Activated naive CD4-positive, alpha-beta T cell treated with anti-CD3 and anti-CD28 coated beads, Interleukin-2, amount 50 U/mL, for 72 hours (primary cell): ENCODE data around the gene MED8. TPM values are rescaled to one million over a fixed set of nuclear protein-coding genes. Genes with fewer than 3 reads are reported as not detected.

ENCODE experiments used
- ATAC-seq, 2 donors: fragments of 150-1000 bp; cut with Tn5 transposase; 2 replicates each; pipeline ENCODE4 v1.10.0; 2021; ENCODE audit warnings: mild to moderate bottlenecking in 2 of 2, moderate library complexity in 2 of 2
- DNase-seq, 2 donors: peaks; one replicate each; pipeline ENCODE4 v3.0.0; 2021 to 2022; ENCODE audit warnings: low spot score in 2 of 2
- H3K27ac Mint-ChIP-seq, 2 donors: one replicate each; pipeline ENCODE4 v1.8.0; 2022; ENCODE audit warnings: mild to moderate bottlenecking in 2 of 2, mixed read lengths in 2 of 2
- H3K36me3 Mint-ChIP-seq, 2 donors: one replicate each; pipeline ENCODE4 v1.8.0; 2022; ENCODE audit warnings: mixed read lengths in 2 of 2
- H3K9me3 Mint-ChIP-seq, 2 donors: one replicate each; pipeline ENCODE4 v1.8.0; 2022; ENCODE audit warnings: mixed read lengths in 2 of 2
- total RNA-seq, 2 donors: library from RNA; stranded (reverse); gene quantifications; one replicate each; pipeline ENCODE4 v1.2.3, GENCODE V29; 2022

The MED8 gene
- total RNA-seq, result 10 to 100 TPM; 32.8 to 53.9 TPM

GRCh38 chr1:43389326-43390313 is at the start of gene MED8, which contains the start of gene SZT2:
Gene MED8 (minus strand): TSS chr1:43389800. CDS start chr1:43389764, 36 bp downstream.
Gene SZT2 (plus strand): TSS chr1:43389899. CDS start chr1:43389969, 70 bp downstream.
- peak; percentile 87 to 96 for DNase-seq
- peaks cover 12 to 26% of the 10 kb centered on the region in 2 donors for H3K36me3 Mint-ChIP-seq
- H3K9me3 Mint-ChIP-seq, result no peaks in the 10 kb centered on the region
- H3K27ac Mint-ChIP-seq, result peak within 1 kb of the TSS; percentile 98 to 100
- ATAC-seq, result peak; percentile 97 to 99

- Mint-ChIP-seq H3K27ac (peak overlapping the region in 1 of 2 donors; percentile 4), H3K9me3 (no peaks in the 10 kb centered on the region), H3K36me3 (no peaks in the 10 kb centered on the region)
- DNase-seq (peak in 1 of 2 donors; percentile 44), ATAC-seq (no peak)
Measured at GRCh38 chr1:43438953-43439581, 49.5 kb upstream of the MED8 start.

- H3K9me3 Mint-ChIP-seq, result no peaks in the 10 kb centered on the region
- peak in 1 of 2 donors; percentile 26 for DNase-seq
- H3K27ac Mint-ChIP-seq, result no peak overlapping the region
- H3K36me3 Mint-ChIP-seq, result no peaks in the 10 kb centered on the region
- peak in 1 of 2 donors; percentile 7 for ATAC-seq
Measured at GRCh38 chr1:43438576-43438952, 49.0 kb upstream of the MED8 start.

- DNase-seq (no peak), ATAC-seq (no peak)
- Mint-ChIP-seq H3K36me3 (no peaks in the 10 kb centered on the region), H3K27ac (no peak overlapping the region), H3K9me3 (no peaks in the 10 kb centered on the region)
Measured at GRCh38 chr1:43438006-43438405, 48.4 kb upstream of the MED8 start.

- DNase-seq, result no peak
- H3K9me3 Mint-ChIP-seq, result no peaks in the 10 kb centered on the region
- H3K27ac Mint-ChIP-seq, result peak overlapping the region; percentile 47 to 50
- no peak for ATAC-seq
- no peaks in the 10 kb centered on the region for H3K36me3 Mint-ChIP-seq
Measured at GRCh38 chr1:43437031-43437973, 47.7 kb upstream of the MED8 start.

GRCh38 chr1:43436371-43436770 is 46.8 kb upstream of the MED8 start:
- Mint-ChIP-seq H3K9me3 (no peaks in the 10 kb centered on the region), H3K27ac (no peak overlapping the region), H3K36me3 (no peaks in the 10 kb centered on the region)
- no peak for ATAC-seq
- DNase-seq, result no peak

GRCh38 chr1:43435146-43436145 is 45.8 kb upstream of the MED8 start:
- ATAC-seq (no peak), DNase-seq (no peak)
- H3K27ac Mint-ChIP-seq, result peak overlapping the region; percentile 3 to 6

GRCh38 chr1:43434256-43434655 is 44.7 kb upstream of the MED8 start:
- no peak for ATAC-seq
- no peaks in the 10 kb centered on the region for H3K36me3 Mint-ChIP-seq
- no peak for DNase-seq
- H3K9me3 Mint-ChIP-seq, result no peaks in the 10 kb centered on the region
- no peak overlapping the region for H3K27ac Mint-ChIP-seq

More at GRCh38 chr1:43435146-43436145, 45.8 kb upstream of the MED8 start:
- no peaks in the 10 kb centered on the region for H3K36me3 Mint-ChIP-seq
- H3K9me3 Mint-ChIP-seq, result no peaks in the 10 kb centered on the region

GRCh38 chr1:43432907-43433306 is 43.3 kb upstream of the MED8 start:
- peak overlapping the region in 1 of 2 donors; percentile 70 for H3K27ac Mint-ChIP-seq
- H3K36me3 Mint-ChIP-seq, result no peaks in the 10 kb centered on the region
- ATAC-seq (no peak), DNase-seq (no peak)
- H3K9me3 Mint-ChIP-seq, result no peaks in the 10 kb centered on the region

GRCh38 chr1:43432171-43432860 is 42.7 kb upstream of the MED8 start:
- no peaks in the 10 kb centered on the region for H3K36me3 Mint-ChIP-seq
- no peak for ATAC-seq
- no peaks in the 10 kb centered on the region for H3K9me3 Mint-ChIP-seq
- DNase-seq, result no peak
- H3K27ac Mint-ChIP-seq, result peak overlapping the region; percentile 8 to 70

- ATAC-seq, result no peak
- no peaks in the 10 kb centered on the region for H3K36me3 Mint-ChIP-seq
Measured at GRCh38 chr1:43431676-43432075, 42.1 kb upstream of the MED8 start.

GRCh38 chr1:43430831-43431230 is 41.2 kb upstream of the MED8 start:
- H3K9me3 Mint-ChIP-seq, result no peaks in the 10 kb centered on the region

More at GRCh38 chr1:43431676-43432075, 42.1 kb upstream of the MED8 start:
- DNase-seq, result no peak
- no peaks in the 10 kb centered on the region for H3K9me3 Mint-ChIP-seq
- H3K27ac Mint-ChIP-seq, result peak overlapping the region; percentile 8 to 76

GRCh38 chr1:43427941-43428340 is 38.3 kb upstream of the MED8 start:
- Mint-ChIP-seq H3K36me3 (no peaks in the 10 kb centered on the region), H3K9me3 (no peaks in the 10 kb centered on the region), H3K27ac (no peak overlapping the region)
- DNase-seq (no peak), ATAC-seq (no peak)

More at GRCh38 chr1:43430831-43431230, 41.2 kb upstream of the MED8 start:
- Mint-ChIP-seq H3K27ac (peak overlapping the region in 1 of 2 donors; percentile 76), H3K36me3 (no peaks in the 10 kb centered on the region)
- no peak for DNase-seq
- no peak for ATAC-seq

GRCh38 chr1:43427524-43427923 is 37.9 kb upstream of the MED8 start:
- Mint-ChIP-seq H3K9me3 (no peaks in the 10 kb centered on the region), H3K27ac (peak overlapping the region in 1 of 2 donors; percentile 65), H3K36me3 (no peaks in the 10 kb centered on the region)
- no peak for DNase-seq
- ATAC-seq, result no peak

GRCh38 chr1:43426221-43426620 is 36.6 kb upstream of the MED8 start:
- DNase-seq (no peak), ATAC-seq (no peak)
- H3K27ac Mint-ChIP-seq, result peak overlapping the region; percentile 31 to 39
- H3K36me3 Mint-ChIP-seq, result no peaks in the 10 kb centered on the region
- H3K9me3 Mint-ChIP-seq, result no peaks in the 10 kb centered on the region
